Right atrium auricular region (tissue), 2 donors: ENCODE results near the gene CRIM1. TPM values are rescaled to one million over a fixed set of nuclear protein-coding genes. Genes with fewer than 3 reads are reported as not detected.

ENCODE experiments used
- DNase-seq: peaks from one replicate; pipeline ENCODE4 v3.0.0-alpha.2; 2019; ENCODE audit warnings: low spot score
- H3K27ac ChIP-seq, 2 donors: fragments of 200-600 bp; sonication (generic); 1 replicate in 1 of 2; 2 replicates in 1 of 2; pipeline ENCODE4 v1.5.1; 2016 to 2019
- H3K27me3 ChIP-seq, 2 donors: fragments of 200-600 bp; sonication (generic); one replicate each; pipeline versions ENCODE4 v1.5.1 to v1.6.0; 2017 to 2019
- H3K36me3 ChIP-seq: fragments of 200-600 bp; sonication (generic); one replicate; pipeline ENCODE4 v1.5.1; 2016
- H3K4me1 ChIP-seq, 2 donors: fragments of 200-600 bp; sonication (generic); one replicate each; pipeline versions ENCODE4 v1.5.1 to v1.6.0; 2017 to 2019
- H3K4me3 ChIP-seq, 2 donors: fragments of 200-600 bp; sonication (generic); 1 replicate in 1 of 2; 2 replicates in 1 of 2; pipeline ENCODE4 v1.5.1; 2017 to 2019; ENCODE audit warnings: mild to moderate bottlenecking in 1 of 2, moderate library complexity in 1 of 2
- H3K9me3 ChIP-seq, 2 donors: fragments of 200-600 bp; sonication (generic); one replicate each; pipeline ENCODE4 v1.5.1; 2019
- total RNA-seq, 2 donors: library from RNA; depleted of rRNA; stranded (reverse); fragments of >200 nt; gene quantifications; one replicate each; pipeline ENCODE4 v1.1.0, GENCODE V29; 2016
- TF ChIP-seq, protein P1 (sequence below), 2 donors: fragments of 200-600 bp; sonication (generic); IDR thresholded peaks; one replicate each; pipeline ENCODE4 v1.5.1; 2019; ENCODE audit warnings: antibody characterized with exemption in 2 of 2

CRIM1 gene
- total RNA-seq, 2 donors from 2014 or later, result 49.1 to 71.3 TPM

DNA sequence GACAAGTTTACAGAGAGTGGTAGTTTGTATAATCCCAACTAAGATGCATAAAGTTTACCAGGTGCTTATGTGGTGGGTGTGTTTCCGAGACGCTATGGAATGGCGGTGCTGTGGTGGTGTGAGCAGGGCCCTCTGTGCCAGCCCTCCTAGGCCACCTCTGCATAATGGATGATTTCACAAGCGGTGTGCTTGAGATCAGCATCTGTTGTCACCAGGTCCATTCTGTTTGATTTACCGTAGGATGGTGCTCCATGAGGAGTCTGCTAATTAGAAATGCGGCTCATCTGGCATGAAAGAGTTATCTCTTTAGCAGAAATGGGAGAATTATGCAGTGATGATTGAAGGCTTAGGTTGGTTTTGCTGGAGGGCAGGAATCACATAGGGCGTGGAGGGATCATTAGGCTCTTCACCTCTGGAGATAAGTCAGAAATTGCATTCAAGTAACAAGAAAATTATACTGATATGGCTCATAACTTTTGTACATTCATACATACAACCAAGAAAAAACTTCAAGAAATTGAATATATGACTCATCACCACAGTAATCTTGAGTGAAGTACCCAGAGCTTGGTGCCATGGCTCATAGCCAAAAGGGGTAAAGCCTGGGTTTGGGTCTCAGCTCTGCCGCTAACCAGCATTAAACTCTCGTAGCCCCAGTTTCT lies 41.4 kb downstream of the CRIM1 start:
- Histone ChIP-seq H3K9me3 (no peaks in the 10 kb centered on the region), H3K36me3 (no peaks in the 10 kb centered on the region), H3K27ac (peak overlapping the region in 1 of 2 donors; percentile 14), H3K4me3 (no peak overlapping the region), H3K4me1 (no peaks in the 10 kb centered on the region), H3K27me3 (no peaks in the 10 kb centered on the region)
- TF ChIP-seq, protein P1, sequence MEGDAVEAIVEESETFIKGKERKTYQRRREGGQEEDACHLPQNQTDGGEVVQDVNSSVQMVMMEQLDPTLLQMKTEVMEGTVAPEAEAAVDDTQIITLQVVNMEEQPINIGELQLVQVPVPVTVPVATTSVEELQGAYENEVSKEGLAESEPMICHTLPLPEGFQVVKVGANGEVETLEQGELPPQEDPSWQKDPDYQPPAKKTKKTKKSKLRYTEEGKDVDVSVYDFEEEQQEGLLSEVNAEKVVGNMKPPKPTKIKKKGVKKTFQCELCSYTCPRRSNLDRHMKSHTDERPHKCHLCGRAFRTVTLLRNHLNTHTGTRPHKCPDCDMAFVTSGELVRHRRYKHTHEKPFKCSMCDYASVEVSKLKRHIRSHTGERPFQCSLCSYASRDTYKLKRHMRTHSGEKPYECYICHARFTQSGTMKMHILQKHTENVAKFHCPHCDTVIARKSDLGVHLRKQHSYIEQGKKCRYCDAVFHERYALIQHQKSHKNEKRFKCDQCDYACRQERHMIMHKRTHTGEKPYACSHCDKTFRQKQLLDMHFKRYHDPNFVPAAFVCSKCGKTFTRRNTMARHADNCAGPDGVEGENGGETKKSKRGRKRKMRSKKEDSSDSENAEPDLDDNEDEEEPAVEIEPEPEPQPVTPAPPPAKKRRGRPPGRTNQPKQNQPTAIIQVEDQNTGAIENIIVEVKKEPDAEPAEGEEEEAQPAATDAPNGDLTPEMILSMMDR (IDR thresholded peaks at IDR 0.05), result no peak
- DNase-seq, result no peak

DNA sequence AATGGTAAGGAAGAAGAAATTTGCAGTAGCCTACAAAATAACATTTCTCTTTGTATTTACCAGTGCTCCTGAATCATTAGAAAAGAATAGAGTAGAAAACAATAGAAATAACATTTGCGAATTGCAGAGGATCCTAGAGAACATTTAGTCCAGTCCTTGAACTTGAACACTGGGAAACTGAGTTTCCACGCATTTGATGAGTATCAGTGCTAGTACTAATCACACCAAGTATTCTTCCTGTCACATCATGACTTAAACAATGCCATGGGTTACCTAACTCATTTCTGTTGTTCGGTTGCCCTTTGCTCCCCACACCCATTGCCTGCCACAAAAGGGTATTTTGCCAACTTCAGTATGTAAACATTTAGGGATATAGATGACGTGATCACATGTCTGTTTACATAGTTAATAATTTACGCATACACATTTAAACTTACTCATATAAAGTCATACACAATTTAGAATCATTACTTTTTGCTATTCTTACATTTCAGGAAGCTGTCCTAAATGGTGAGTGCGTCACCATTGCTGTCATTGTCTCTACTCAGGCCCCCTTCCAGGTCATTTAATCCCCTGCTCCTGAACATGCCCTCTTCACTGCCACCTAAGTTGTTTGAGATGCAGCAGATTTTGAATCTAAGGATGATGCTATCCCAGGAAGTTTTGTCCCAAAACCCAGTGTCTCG lies 42.3 kb downstream of the CRIM1 start:
- Histone ChIP-seq H3K9me3 (no peaks in the 10 kb centered on the region), H3K27ac (no peak overlapping the region), H3K36me3 (no peaks in the 10 kb centered on the region), H3K27me3 (no peaks in the 10 kb centered on the region), H3K4me1 (no peaks in the 10 kb centered on the region), H3K4me3 (no peak overlapping the region)
- no peak for DNase-seq
- TF ChIP-seq, protein P1 (IDR thresholded peaks at IDR 0.05), result no peak

DNA sequence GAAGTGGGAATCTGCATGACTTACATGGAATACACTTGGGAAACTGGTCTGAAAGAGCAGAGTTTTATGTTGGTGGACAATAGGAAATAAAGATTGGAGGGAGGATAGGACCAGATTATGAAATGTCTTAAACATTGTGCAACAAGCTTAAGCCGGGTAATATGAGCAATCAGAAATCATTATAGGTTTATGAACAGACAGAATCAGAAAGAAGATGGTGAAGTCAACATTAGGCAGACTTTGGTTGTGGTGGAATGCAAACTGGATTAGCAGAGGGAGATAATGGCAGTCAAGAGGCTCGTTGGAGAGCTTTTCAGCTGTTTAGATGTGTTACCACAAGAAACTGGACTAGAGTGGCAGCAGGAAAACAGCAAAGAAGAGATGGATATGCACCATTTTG lies 43.5 kb downstream of the CRIM1 start:
- Histone ChIP-seq H3K27ac (no peak overlapping the region), H3K36me3 (no peaks in the 10 kb centered on the region), H3K27me3 (no peaks in the 10 kb centered on the region), H3K4me1 (no peaks in the 10 kb centered on the region), H3K4me3 (no peak overlapping the region), H3K9me3 (no peaks in the 10 kb centered on the region)
- no peak for DNase-seq
- TF ChIP-seq, protein P1 (IDR thresholded peaks at IDR 0.05), result no peak

DNA sequence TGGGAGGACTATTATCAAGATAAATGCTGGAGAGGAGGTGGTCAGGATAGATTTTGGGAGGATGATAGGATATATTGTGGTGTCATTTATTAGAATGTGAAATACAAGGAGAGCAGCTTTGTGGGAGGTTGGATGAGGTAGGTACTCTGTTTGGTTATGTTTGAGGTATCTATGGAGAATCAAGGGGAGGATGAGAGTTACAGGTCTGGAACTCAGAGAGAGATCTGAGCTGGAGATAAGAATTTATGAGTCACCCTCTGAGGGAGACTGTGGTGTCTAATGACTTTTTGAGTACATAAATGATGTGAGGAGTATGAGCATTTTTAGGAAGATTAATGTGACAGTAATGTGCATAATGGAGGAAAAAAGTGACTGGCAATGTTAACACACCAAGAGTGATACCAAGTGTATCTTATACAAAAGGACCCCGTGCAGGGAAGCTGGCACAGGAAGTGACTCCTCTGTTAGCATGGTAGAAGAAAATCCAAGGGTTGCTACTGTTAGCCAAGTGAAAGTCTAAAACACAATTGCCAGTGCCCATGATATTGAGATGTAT lies 48.2 kb downstream of the CRIM1 start:
- TF ChIP-seq, protein P1 (IDR thresholded peaks at IDR 0.05), result no peak
- H3K4me1 ChIP-seq, result peaks cover 0 to 24% of the 10 kb centered on the region in 2 donors
- H3K27ac ChIP-seq, result no peak overlapping the region
- no peaks in the 10 kb centered on the region for H3K9me3 ChIP-seq
- no peak overlapping the region for H3K4me3 ChIP-seq
- no peaks in the 10 kb centered on the region for H3K27me3 ChIP-seq
- DNase-seq, result no peak
- no peaks in the 10 kb centered on the region for H3K36me3 ChIP-seq

DNA sequence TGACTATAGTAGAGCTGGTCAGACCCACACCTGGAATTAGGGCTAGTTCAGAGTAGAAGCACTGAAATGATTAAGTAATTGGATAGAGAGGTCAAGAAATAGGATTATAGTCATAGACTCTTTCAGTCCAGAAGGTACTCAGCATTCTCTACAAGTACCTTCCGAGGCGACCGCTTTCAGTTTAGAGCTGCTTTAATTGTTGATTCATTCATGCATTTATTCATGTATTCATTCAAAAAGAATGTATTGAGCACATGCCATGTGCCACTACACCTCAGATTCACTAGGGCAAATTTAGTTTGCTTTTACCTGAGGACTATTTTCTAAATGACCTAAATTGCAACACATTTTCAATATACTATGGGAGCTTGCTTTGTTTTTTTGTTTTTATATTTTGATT lies 48.7 kb downstream of the CRIM1 start:
- Histone ChIP-seq H3K36me3 (no peaks in the 10 kb centered on the region), H3K27me3 (no peaks in the 10 kb centered on the region), H3K27ac (no peak overlapping the region), H3K4me1 (peaks cover 0 to 30% of the 10 kb centered on the region in 2 donors), H3K4me3 (no peak overlapping the region), H3K9me3 (no peaks in the 10 kb centered on the region)
- TF ChIP-seq, protein P1 (IDR thresholded peaks at IDR 0.05), result no peak
- DNase-seq, result no peak
